Neuronal stem cell (in vitro differentiated cells): ENCODE results near the gene LSM8.

ENCODE experiments used
- DNase-seq: peaks from one replicate; pipeline ENCODE4 v3.0.0-alpha.2; 2013; ENCODE audit warnings: low spot score
- H2AFZ ChIP-seq: one replicate; pipeline ENCODE4 v1.6.1; 2013; ENCODE audit warnings: mild to moderate bottlenecking, low read length, inconsistent platforms
- H2AK5ac ChIP-seq: 2 replicates; pipeline ENCODE4 v1.6.1; 2013; ENCODE audit warnings: low read depth, mild to moderate bottlenecking, inconsistent platforms, low read length, moderate library complexity, mixed read lengths
- H2BK120ac ChIP-seq: 2 replicates; pipeline ENCODE4 v1.6.1; 2013; ENCODE audit warnings: low read depth, mild to moderate bottlenecking, inconsistent platforms, low read length, moderate library complexity, mixed read lengths
- H2BK12ac ChIP-seq: one replicate; pipeline ENCODE4 v1.6.1; 2013; ENCODE audit warnings: low read length, inconsistent platforms
- H2BK15ac ChIP-seq: 2 replicates; pipeline ENCODE4 v1.6.1; 2013; ENCODE audit warnings: mild to moderate bottlenecking, low read length, inconsistent platforms, mixed read lengths
- H2BK5ac ChIP-seq: one replicate; pipeline ENCODE4 v1.6.1; 2013; ENCODE audit warnings: inconsistent platforms, mild to moderate bottlenecking, low read length, moderate library complexity
- H3K14ac ChIP-seq: one replicate; pipeline ENCODE4 v1.6.1; 2013; ENCODE audit warnings: low read length, inconsistent platforms
- H3K18ac ChIP-seq: 2 replicates; pipeline ENCODE4 v1.6.1; 2013; ENCODE audit warnings: low read length, inconsistent platforms
- H3K23ac ChIP-seq: 2 replicates; pipeline ENCODE4 v1.6.1; 2013; ENCODE audit warnings: low read depth, mild to moderate bottlenecking, mixed read lengths, low read length, inconsistent platforms; ENCODE audit not compliant: poor library complexity
- H3K27ac ChIP-seq: replicated peaks from 3 replicates; pipeline ENCODE4 v1.5.1; 2013; ENCODE audit warnings: low read length, inconsistent platforms
- H3K27me3 ChIP-seq, 3 experiments: 2 replicates each; pipeline ENCODE4 v1.6.1; 2013; ENCODE audit warnings: low read length in 3 of 3, mild to moderate bottlenecking in 2 of 3, inconsistent platforms in 1 of 3, low read depth in 1 of 3, mixed read lengths in 1 of 3, moderate library complexity in 1 of 3; ENCODE audit not compliant: control insufficient read depth in 3 of 3, insufficient read depth in 3 of 3
- H3K36me3 ChIP-seq, 2 donors: replicated peaks in 1 of 2; 2 replicates each; pipeline ENCODE4 v1.6.1; 2013; ENCODE audit warnings: low read length in 2 of 2; ENCODE audit not compliant: control insufficient read depth in 2 of 2, insufficient read depth in 2 of 2
- H3K4ac ChIP-seq: 2 replicates; pipeline ENCODE4 v1.6.1; 2013; ENCODE audit warnings: inconsistent platforms, mild to moderate bottlenecking, low read length, moderate library complexity
- H3K4me1 ChIP-seq, 2 donors: 1 replicate in 1 of 2; 2 replicates in 1 of 2; pipeline ENCODE4 v1.6.1; 2013; ENCODE audit warnings: low read length in 2 of 2, low read depth in 1 of 2; ENCODE audit not compliant: control insufficient read depth in 2 of 2, insufficient read depth in 1 of 2
- H3K4me2 ChIP-seq: one replicate; pipeline ENCODE4 v1.6.1; 2013; ENCODE audit warnings: mild to moderate bottlenecking, low read length, inconsistent platforms; ENCODE audit not compliant: insufficient read depth, poor library complexity, severe bottlenecking
- H3K4me3 ChIP-seq, 2 donors: 2 replicates each; pipeline ENCODE4 v1.5.1; 2013; ENCODE audit warnings: low read length in 2 of 2, mild to moderate bottlenecking in 2 of 2, inconsistent platforms in 1 of 2, moderate library complexity in 1 of 2
- H3K79me1 ChIP-seq: one replicate; pipeline ENCODE4 v1.6.1; 2013; ENCODE audit warnings: low read depth, mild to moderate bottlenecking, inconsistent platforms, low read length, moderate library complexity
- H3K9ac ChIP-seq: one replicate; pipeline ENCODE4 v1.6.1; 2013; ENCODE audit warnings: mild to moderate bottlenecking, low read depth, low read length, inconsistent platforms; ENCODE audit not compliant: poor library complexity
- H3K9me3 ChIP-seq, 2 donors: replicated peaks in 1 of 2; 2 replicates each; pipeline versions ENCODE3 to v1.6.1; 2013; ENCODE audit warnings: low read length in 2 of 2, mild to moderate bottlenecking in 2 of 2, inconsistent platforms in 1 of 2, low read depth in 1 of 2, mixed read lengths in 1 of 2, moderate library complexity in 1 of 2; ENCODE audit not compliant: control insufficient read depth in 2 of 2, insufficient read depth in 1 of 2
- H4K8ac ChIP-seq: one replicate; pipeline ENCODE4 v1.6.1; 2013; ENCODE audit warnings: low read depth, mild to moderate bottlenecking, inconsistent platforms, low read length, moderate library complexity
- H4K91ac ChIP-seq: one replicate; pipeline ENCODE4 v1.6.1; 2013; ENCODE audit warnings: low read length, low read depth, mild to moderate bottlenecking, inconsistent platforms; ENCODE audit not compliant: poor library complexity
- WGBS, 2 donors: extraction: QIAGEN DNeasy Blood & Tissue Kit; methylation state at CpG; one replicate each; pipeline ENCODE4 v1.1.7; 2013; ENCODE audit warnings: missing lambda C conversion rate in 2 of 2, mixed read lengths in 1 of 2; ENCODE audit not compliant: insufficient read length in 2 of 2, insufficient replicate concordance in 1 of 2; ENCODE audit errors: extremely low coverage in 2 of 2; 5-methylcytosine and 5-hydroxymethylcytosine counted together

Gene LSM8

DNA sequence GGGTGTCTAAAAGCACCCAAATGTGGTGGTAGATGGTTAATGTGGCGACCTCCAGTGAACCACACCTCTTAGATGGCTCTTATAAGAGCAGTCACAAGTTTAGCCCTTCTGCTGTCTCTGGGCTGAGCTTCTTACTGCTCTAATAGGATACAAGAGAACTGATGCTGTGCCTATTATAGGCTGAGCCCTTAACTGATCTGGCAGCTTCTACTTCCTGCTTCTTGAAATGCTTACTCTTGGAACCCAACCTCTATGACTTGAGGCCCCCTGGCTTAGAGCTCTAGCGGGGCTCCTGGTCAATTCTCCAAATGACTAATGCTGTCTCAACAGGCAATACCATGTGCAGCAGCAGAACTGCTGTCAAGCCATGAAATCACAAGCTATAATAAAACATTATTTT lies 35.0 kb upstream of the LSM8 start:
- no peak overlapping the region for H2BK5ac ChIP-seq
- H3K9ac ChIP-seq, result no peak overlapping the region
- no peak overlapping the region for H2AK5ac ChIP-seq
- H3K4me1 ChIP-seq, result peaks cover 3% of the 10 kb centered on the region in 2 donors
- DNase-seq, result no peak
- no peak overlapping the region for H3K18ac ChIP-seq
- no peak overlapping the region for H3K4ac ChIP-seq
- peaks cover 0 to 3% (median 0%) of the 10 kb centered on the region in 3 experiments for H3K27me3 ChIP-seq
- no peaks in the 10 kb centered on the region for H3K9me3 ChIP-seq
- no peak overlapping the region for H3K4me2 ChIP-seq
- H2BK15ac ChIP-seq, result no peak overlapping the region
- H3K27ac ChIP-seq, result no peak overlapping the region
- H2BK120ac ChIP-seq, result no peak overlapping the region
- H4K8ac ChIP-seq, result no peak overlapping the region
- WGBS, 2 donors, result no CpG with 5 or more reads among the region's 2 CpGs
- H3K4me3 ChIP-seq, result no peak overlapping the region
- H3K79me1 ChIP-seq, result no peaks in the 10 kb centered on the region
- no peaks in the 10 kb centered on the region for H3K36me3 ChIP-seq
- no peak overlapping the region for H3K14ac ChIP-seq
- no peak overlapping the region for H2AFZ ChIP-seq
- no peak overlapping the region for H3K23ac ChIP-seq
- H2BK12ac ChIP-seq, result no peak overlapping the region
- no peak overlapping the region for H4K91ac ChIP-seq

DNA sequence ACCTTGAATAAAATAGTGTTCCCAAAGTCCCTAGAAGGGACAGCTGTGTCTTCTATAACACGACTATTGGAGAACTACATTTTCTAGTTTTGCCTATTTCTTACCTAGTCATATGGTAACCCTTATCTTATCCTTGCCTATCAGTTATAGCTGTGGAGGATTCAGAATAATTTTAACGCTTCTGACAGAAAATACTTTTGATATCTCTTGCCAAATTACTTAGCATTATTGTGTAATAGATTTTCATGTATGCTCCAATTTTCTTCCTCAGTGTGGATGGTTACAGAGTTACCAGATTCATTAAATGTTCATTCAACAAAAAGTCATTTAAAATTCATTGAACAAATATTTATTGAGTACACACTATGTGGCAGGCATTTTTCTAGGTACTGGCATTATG lies 34.6 kb upstream of the LSM8 start:
- no CpG with 5 or more reads among the region's 2 CpGs for WGBS, 2 donors
- H3K9ac ChIP-seq, result no peak overlapping the region
- no peak overlapping the region for H3K27ac ChIP-seq
- no peak overlapping the region for H4K8ac ChIP-seq
- H2AK5ac ChIP-seq, result no peak overlapping the region
- H3K79me1 ChIP-seq, result no peaks in the 10 kb centered on the region
- H3K4ac ChIP-seq, result no peak overlapping the region
- peaks cover 3% of the 10 kb centered on the region in 2 donors for H3K4me1 ChIP-seq
- H3K27me3 ChIP-seq, result peaks cover 0 to 3% (median 0%) of the 10 kb centered on the region in 3 experiments
- no peak overlapping the region for H2BK12ac ChIP-seq
- H2AFZ ChIP-seq, result no peak overlapping the region
- H3K4me2 ChIP-seq, result no peak overlapping the region
- H2BK5ac ChIP-seq, result no peak overlapping the region
- no peak overlapping the region for H3K4me3 ChIP-seq
- no peak overlapping the region for H2BK120ac ChIP-seq
- DNase-seq, result no peak
- H3K18ac ChIP-seq, result no peak overlapping the region
- H3K23ac ChIP-seq, result no peak overlapping the region
- H4K91ac ChIP-seq, result no peak overlapping the region
- no peaks in the 10 kb centered on the region for H3K36me3 ChIP-seq
- no peaks in the 10 kb centered on the region for H3K9me3 ChIP-seq
- H3K14ac ChIP-seq, result no peak overlapping the region
- no peak overlapping the region for H2BK15ac ChIP-seq

GRCh38 chr7:118151671-118152070 lies 32.3 kb upstream of the LSM8 start:
- Histone ChIP-seq H3K9me3 (no peaks in the 10 kb centered on the region), H2BK120ac (no peak overlapping the region), H3K9ac (no peak overlapping the region), H3K36me3 (no peaks in the 10 kb centered on the region), H3K79me1 (no peaks in the 10 kb centered on the region), H3K27me3 (peaks cover 0 to 3% (median 0%) of the 10 kb centered on the region in 3 experiments), H3K23ac (no peak overlapping the region), H2BK15ac (no peak overlapping the region), H3K4ac (no peak overlapping the region), H3K18ac (no peak overlapping the region), H4K91ac (no peak overlapping the region), H2AFZ (no peak overlapping the region), H4K8ac (no peak overlapping the region), H2BK5ac (no peak overlapping the region), H3K27ac (no peak overlapping the region), H3K4me2 (no peak overlapping the region), H3K4me1 (peaks cover 3% of the 10 kb centered on the region in 2 donors), H3K4me3 (no peak overlapping the region), H3K14ac (no peak overlapping the region), H2BK12ac (no peak overlapping the region), H2AK5ac (no peak overlapping the region)
- no CpG with 5 or more reads among the region's 2 CpGs for WGBS, 2 donors
- DNase-seq, result no peak

DNA sequence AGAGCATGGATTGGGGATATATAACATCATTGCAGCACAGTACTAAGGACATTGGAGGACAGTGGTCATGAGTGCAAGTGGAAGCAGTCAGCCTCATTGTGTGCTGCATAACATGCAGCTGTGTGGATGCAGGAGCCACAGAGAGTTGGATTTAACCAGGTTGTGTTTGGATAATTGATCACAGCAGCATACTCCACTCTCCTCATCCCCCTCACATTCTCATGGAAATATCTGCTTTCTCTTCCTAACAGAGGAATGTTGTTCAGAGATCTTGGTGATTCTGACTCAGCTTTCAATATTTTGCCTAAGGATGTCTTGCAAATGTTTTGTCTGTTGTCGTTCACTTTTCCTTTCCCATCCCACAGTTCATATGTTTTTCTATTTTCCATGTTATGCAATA lies 31.8 kb upstream of the LSM8 start:
- H3K9ac ChIP-seq, result no peak overlapping the region
- H3K18ac ChIP-seq, result no peak overlapping the region
- H3K4ac ChIP-seq, result no peak overlapping the region
- H3K27me3 ChIP-seq, result peaks cover 0 to 3% (median 0%) of the 10 kb centered on the region in 3 experiments
- H2BK15ac ChIP-seq, result no peak overlapping the region
- no peak overlapping the region for H4K91ac ChIP-seq
- no peak overlapping the region for H2AK5ac ChIP-seq
- no peak overlapping the region for H2BK12ac ChIP-seq
- no peaks in the 10 kb centered on the region for H3K36me3 ChIP-seq
- H3K4me2 ChIP-seq, result no peak overlapping the region
- no peak overlapping the region for H3K14ac ChIP-seq
- H3K27ac ChIP-seq, result no peak overlapping the region
- no peaks in the 10 kb centered on the region for H3K79me1 ChIP-seq
- WGBS, 2 donors, result no CpG with 5 or more reads among the region's 1 CpG
- DNase-seq, result no peak
- H2AFZ ChIP-seq, result no peak overlapping the region
- H2BK5ac ChIP-seq, result no peak overlapping the region
- H2BK120ac ChIP-seq, result no peak overlapping the region
- no peaks in the 10 kb centered on the region for H3K9me3 ChIP-seq
- no peak overlapping the region for H3K23ac ChIP-seq
- no peak overlapping the region for H3K4me3 ChIP-seq
- H4K8ac ChIP-seq, result no peak overlapping the region
- peaks cover 3% of the 10 kb centered on the region in 2 donors for H3K4me1 ChIP-seq
